Gastroesophageal sphincter (tissue), 4 donors: ENCODE results near the gene KCNB1. TPM values are rescaled to one million over a fixed set of nuclear protein-coding genes. Genes with fewer than 3 reads are reported as not detected.
A peak's percentile ranks its signal among the peaks of the same experiment; 100 is the strongest.

Source experiments
- ATAC-seq: fragments of 150-250 bp; one replicate; pipeline ENCODE4 v1.9.1; 2016; ENCODE audit warnings: mild to moderate bottlenecking, moderate library complexity
- H3K27ac ChIP-seq, 4 donors: fragments of 200-600 bp; sonication (generic) in 3 of 4; 1 replicate in 3 of 4; 2 replicates in 1 of 4; pipeline ENCODE4 v1.5.1; 2016 to 2019
- H3K27me3 ChIP-seq: fragments of 200-600 bp; sonication (generic); one replicate; pipeline ENCODE4 v1.5.1; 2019
- H3K36me3 ChIP-seq, 2 donors: fragments of 200-600 bp; sonication (generic); one replicate each; pipeline ENCODE4 v1.5.1; 2019; ENCODE audit warnings: control low read depth in 1 of 2
- H3K4me1 ChIP-seq, 3 donors: fragments of 200-600 bp; sonication (generic); 1 replicate in 2 of 3; 2 replicates in 1 of 3; pipeline ENCODE4 v1.5.1; 2016 to 2019; ENCODE audit warnings: control low read depth in 2 of 3
- H3K4me3 ChIP-seq, 2 donors: fragments of 200-600 bp; sonication (generic); one replicate each; pipeline ENCODE4 v1.5.1; 2019; ENCODE audit warnings: mild to moderate bottlenecking in 1 of 2, moderate library complexity in 1 of 2
- H3K9me3 ChIP-seq, 3 donors: fragments of 200-600 bp; sonication (generic); one replicate each; pipeline ENCODE4 v1.5.1; 2017 to 2019; ENCODE audit warnings: control low read depth in 2 of 3
- CTCF ChIP-seq, 4 experiments: fragments of 200-600 bp in 2 of 4; fragments of 450-650 bp in 2 of 4; sonication (generic) in 1 of 4; IDR thresholded peaks; one replicate each; pipeline ENCODE4 v1.5.1; 2017 to 2019; ENCODE audit warnings: antibody characterized with exemption in 4 of 4, mild to moderate bottlenecking in 2 of 4, moderate library complexity in 2 of 4
- EP300 ChIP-seq: sonication (generic); formaldehyde crosslinking; IDR thresholded peaks from one replicate; pipeline ENCODE4 v1.6.1; 2017; ENCODE audit warnings: antibody characterized with exemption, mild to moderate bottlenecking
- POLR2A ChIP-seq, 2 donors: fragments of 450-650 bp; IDR thresholded peaks; one replicate each; pipeline ENCODE4 v1.6.1; 2017; ENCODE audit warnings: antibody characterized with exemption in 2 of 2, mild to moderate bottlenecking in 2 of 2, moderate library complexity in 1 of 2
- POLR2AphosphoS5 ChIP-seq: sonication (generic); formaldehyde crosslinking; IDR thresholded peaks from one replicate; pipeline ENCODE4 v1.6.1; 2017; ENCODE audit warnings: antibody characterized with exemption
- WGBS, 2 donors: methylation state at CpG; one replicate each; pipeline ENCODE4 v1.1.5; 2018; ENCODE audit warnings: low coverage in 1 of 2; 5-methylcytosine and 5-hydroxymethylcytosine counted together
- total RNA-seq, 4 donors: library from RNA; depleted of rRNA; stranded (reverse); fragments of >200 nt; gene quantifications; one replicate each; pipeline ENCODE4 v1.1.0, GENCODE V29; 2016

Gene KCNB1
- total RNA-seq, 4 donors from 2014 or later, result 26.3 to 44.1 (median 38.0) TPM

GRCh38 chr20:49505518-49505917 is 23.1 kb upstream of the KCNB1 start:
- Histone ChIP-seq H3K27ac (no peak overlapping the region), H3K4me1 (peaks cover 2 to 34% (median 6%) of the 10 kb centered on the region in 3 donors), H3K27me3 (no peaks in the 10 kb centered on the region), H3K9me3 (no peaks in the 10 kb centered on the region), H3K4me3 (no peak overlapping the region), H3K36me3 (peaks cover 0 to 21% of the 10 kb centered on the region in 2 donors)
- TF ChIP-seq POLR2AphosphoS5 (no peak), EP300 (no peak), CTCF (IDR thresholded peaks at IDR 0.05) (no peak), POLR2A (IDR thresholded peaks at IDR 0.05) (no peak)
- no CpG with 5 or more reads among the region's 9 CpGs for WGBS, 2 donors
- ATAC-seq, result peak; percentile 19

GRCh38 chr20:49503176-49503575 is 20.7 kb upstream of the KCNB1 start:
- no peak for ATAC-seq
- H3K9me3 ChIP-seq, result no peaks in the 10 kb centered on the region
- no peaks in the 10 kb centered on the region for H3K27me3 ChIP-seq
- 68 to 78% methylated on average over 4 of the region's 6 CpGs for WGBS, 2 donors
- H3K4me1 ChIP-seq, result peaks cover 0 to 11% (median 0%) of the 10 kb centered on the region in 3 donors
- peaks cover 0 to 20% of the 10 kb centered on the region in 2 donors for H3K36me3 ChIP-seq
- H3K4me3 ChIP-seq, result no peak overlapping the region
- no peak for TF ChIP-seq EP300
- TF ChIP-seq CTCF (IDR thresholded peaks at IDR 0.05), result no peak
- TF ChIP-seq POLR2AphosphoS5, result no peak
- TF ChIP-seq POLR2A (IDR thresholded peaks at IDR 0.05), result no peak
- no peak overlapping the region for H3K27ac ChIP-seq

- Histone ChIP-seq H3K9me3 (no peaks in the 10 kb centered on the region), H3K4me3 (no peak overlapping the region), H3K4me1 (peaks cover 0 to 6% (median 0%) of the 10 kb centered on the region in 3 donors), H3K36me3 (peaks cover 0 to 7% of the 10 kb centered on the region in 2 donors), H3K27ac (no peak overlapping the region), H3K27me3 (no peaks in the 10 kb centered on the region)
- TF ChIP-seq POLR2AphosphoS5 (no peak), POLR2A (IDR thresholded peaks at IDR 0.05) (no peak), EP300 (no peak), CTCF (IDR thresholded peaks at IDR 0.05) (no peak)
- ATAC-seq, result no peak
- 86% methylated on average over 1 of the region's 3 CpGs; no CpG with 5 or more reads in 1 of the 2 donors for WGBS, 2 donors
Measured at GRCh38 chr20:49501917-49502316, 19.4 kb upstream of the KCNB1 start.

- WGBS, 2 donors, result no CpG with 5 or more reads among the region's 1 CpG
- H3K27ac ChIP-seq, result no peak overlapping the region
- no peaks in the 10 kb centered on the region for H3K9me3 ChIP-seq
- no peaks in the 10 kb centered on the region for H3K36me3 ChIP-seq
- ATAC-seq, result no peak
- no peaks in the 10 kb centered on the region for H3K27me3 ChIP-seq
- TF ChIP-seq CTCF (IDR thresholded peaks at IDR 0.05) (no peak), POLR2A (IDR thresholded peaks at IDR 0.05) (no peak), EP300 (no peak), POLR2AphosphoS5 (no peak)
- no peaks in the 10 kb centered on the region for H3K4me1 ChIP-seq
- no peak overlapping the region for H3K4me3 ChIP-seq
Measured at GRCh38 chr20:49497398-49497669, 14.9 kb upstream of the KCNB1 start.

GRCh38 chr20:49496553-49497397 is 14.3 kb upstream of the KCNB1 start:
- H3K4me3 ChIP-seq, result no peak overlapping the region
- no peaks in the 10 kb centered on the region for H3K27me3 ChIP-seq
- WGBS, 2 donors, result 70 to 91% methylated on average over 5 of the region's 5 CpGs
- no peaks in the 10 kb centered on the region for H3K9me3 ChIP-seq
- H3K27ac ChIP-seq, result no peak overlapping the region
- TF ChIP-seq EP300 (no peak), POLR2A (IDR thresholded peaks at IDR 0.05) (no peak), POLR2AphosphoS5 (no peak), CTCF (IDR thresholded peaks at IDR 0.05) (no peak)
- H3K36me3 ChIP-seq, result no peaks in the 10 kb centered on the region
- no peak for ATAC-seq
- H3K4me1 ChIP-seq, result no peaks in the 10 kb centered on the region
